K562 (cell line): ENCODE results near the gene KRT72.

Experiments used
- ARID4B ChIP-seq: sonication (generic); formaldehyde crosslinking; IDR thresholded peaks from 2 replicates; pipeline ENCODE4 v1.8.0; 2022; ENCODE audit warnings: mild to moderate bottlenecking, missing genetic modification reagents
- CTCF ChIP-seq, 3 experiments: IDR thresholded peaks in 2 of 3; conservative IDR thresholded peaks in 1 of 3; 2 replicates each; pipeline ENCODE4 v1.5.1; 2011 to 2012; ENCODE audit warnings: low read length in 3 of 3, mild to moderate bottlenecking in 3 of 3, control low read depth in 2 of 3, improper control_type of control experiment in 1 of 3, inconsistent platforms in 1 of 3, low read depth in 1 of 3, mixed read lengths in 1 of 3, moderate library complexity in 1 of 3; ENCODE audit not compliant: insufficient read depth in 2 of 3
- FOXA1 ChIP-seq: fragments of 450-650 bp; IDR thresholded peaks from 2 replicates; pipeline ENCODE4 v1.6.1; 2016; ENCODE audit warnings: mild to moderate bottlenecking, borderline replicate concordance
- GMEB1 ChIP-seq: fragments of 250-450 bp; sonication (Bioruptor Pico); IDR thresholded peaks from 2 replicates; pipeline ENCODE4 v1.4.0; 2020; ENCODE audit warnings: mild to moderate bottlenecking
- JUND ChIP-seq, 2 experiments: IDR thresholded peaks; 2 replicates in 1 of 2; 3 replicates in 1 of 2; pipeline ENCODE4 v1.6.1; 2011; ENCODE audit warnings: borderline replicate concordance in 2 of 2, low read depth in 2 of 2, low read length in 2 of 2, improper control_type of control experiment in 1 of 2, missing biosample characterization in 1 of 2, missing genetic modification characterization in 1 of 2, missing genetic modification reagents in 1 of 2
- NEUROD1 ChIP-seq: fragments of 150-350 bp; IDR thresholded peaks from 2 replicates; pipeline ENCODE4 v1.6.1; 2014; ENCODE audit warnings: borderline replicate concordance, low read length, low read depth; ENCODE audit not compliant: partially characterized antibody
- XRCC5 ChIP-seq: fragments of 200-400 bp; formaldehyde crosslinking; IDR thresholded peaks from 2 replicates; pipeline ENCODE4 v1.6.1; 2017; ENCODE audit warnings: low read depth, mild to moderate bottlenecking, low read length
- ZBTB33 ChIP-seq: sonication (generic); formaldehyde crosslinking; IDR thresholded peaks from 2 replicates; pipeline ENCODE4 v1.8.1; 2023; ENCODE audit warnings: mild to moderate bottlenecking, missing genetic modification reagents
- TF ChIP-seq, protein P1 (sequence below): fragments of 450-650 bp; IDR thresholded peaks from 2 replicates; pipeline ENCODE4 v1.6.1; 2016; ENCODE audit warnings: low read depth, mild to moderate bottlenecking, moderate library complexity

- TF ChIP-seq GMEB1 (CRISPR knock-in tag) (no peak), XRCC5 (no peak), ZBTB33 (CRISPR knock-in tag) (no peak), CTCF (IDR thresholded peaks at IDR 0.05 in 2 of 3, conservative IDR thresholded peaks at IDR 0.05 in 1 of 3; ENCODE audit: insufficient read depth in 2 of 3, low read depth in 1 of 3, low read length in 3 of 3) (no peak), JUND (IDR thresholded peaks at IDR 0.05; ENCODE audit: borderline replicate concordance, low read depth, low read length) (no peak), JUND (tag; IDR thresholded peaks at IDR 0.05; ENCODE audit: borderline replicate concordance, low read depth, low read length) (no peak), NEUROD1 (no peak), FOXA1 (no peak), ARID4B (CRISPR knock-in tag) (no peak)
- TF ChIP-seq, protein P1, sequence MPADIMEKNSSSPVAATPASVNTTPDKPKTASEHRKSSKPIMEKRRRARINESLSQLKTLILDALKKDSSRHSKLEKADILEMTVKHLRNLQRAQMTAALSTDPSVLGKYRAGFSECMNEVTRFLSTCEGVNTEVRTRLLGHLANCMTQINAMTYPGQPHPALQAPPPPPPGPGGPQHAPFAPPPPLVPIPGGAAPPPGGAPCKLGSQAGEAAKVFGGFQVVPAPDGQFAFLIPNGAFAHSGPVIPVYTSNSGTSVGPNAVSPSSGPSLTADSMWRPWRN, result no peak
Measured at GRCh38 chr12:52630599-52631200, 29.4 kb upstream of the KRT72 start.
